Rectal smooth muscle tissue (tissue), 1 donor: ENCODE results near the gene CAMK1D.

ENCODE experiments used
- H3K27ac ChIP-seq: one replicate; pipeline ENCODE4 v1.7.0; 2013; ENCODE audit warnings: low read depth, low read length, inconsistent platforms
- H3K27me3 ChIP-seq: one replicate; pipeline ENCODE4 v1.7.0; 2013; ENCODE audit warnings: low read length; ENCODE audit not compliant: control insufficient read depth, insufficient read depth
- H3K36me3 ChIP-seq: one replicate; pipeline ENCODE4 v1.7.0; 2013; ENCODE audit warnings: low read length; ENCODE audit not compliant: control insufficient read depth, insufficient read depth
- H3K4me1 ChIP-seq: one replicate; pipeline ENCODE4 v1.7.0; 2013; ENCODE audit warnings: low read length; ENCODE audit not compliant: control insufficient read depth, insufficient read depth
- H3K4me3 ChIP-seq: one replicate; pipeline ENCODE4 v1.7.0; 2013; ENCODE audit warnings: low read length
- H3K9ac ChIP-seq: one replicate; pipeline ENCODE4 v1.7.0; 2013; ENCODE audit warnings: low read length

The CAMK1D gene

GRCh38 chr10:12681252-12681651 lies 331.9 kb downstream of the CAMK1D start:
- H3K36me3 ChIP-seq: no peaks in the 10 kb centered on the region
- no peak overlapping the region for H3K9ac ChIP-seq
- H3K27ac ChIP-seq: no peak overlapping the region
- no peaks in the 10 kb centered on the region for H3K4me1 ChIP-seq
- no peak overlapping the region for H3K4me3 ChIP-seq
- no peaks in the 10 kb centered on the region for H3K27me3 ChIP-seq

GRCh38 chr10:12684784-12685183 lies 335.4 kb downstream of the CAMK1D start:
- no peak overlapping the region for H3K27ac ChIP-seq
- no peaks in the 10 kb centered on the region for H3K36me3 ChIP-seq
- peaks cover 1% of the 10 kb centered on the region for H3K4me1 ChIP-seq
- no peaks in the 10 kb centered on the region for H3K27me3 ChIP-seq
- no peak overlapping the region for H3K9ac ChIP-seq
- H3K4me3 ChIP-seq: no peak overlapping the region

GRCh38 chr10:12685261-12686058 lies 336.1 kb downstream of the CAMK1D start:
- H3K27me3 ChIP-seq: no peaks in the 10 kb centered on the region
- no peaks in the 10 kb centered on the region for H3K36me3 ChIP-seq
- no peak overlapping the region for H3K4me3 ChIP-seq
- no peak overlapping the region for H3K27ac ChIP-seq
- H3K4me1 ChIP-seq: peaks cover 8% of the 10 kb centered on the region
- H3K9ac ChIP-seq: no peak overlapping the region

- Histone ChIP-seq H3K36me3 (no peaks in the 10 kb centered on the region), H3K27me3 (no peaks in the 10 kb centered on the region), H3K4me3 (no peak overlapping the region), H3K27ac (no peak overlapping the region), H3K9ac (no peak overlapping the region), H3K4me1 (peaks cover 9% of the 10 kb centered on the region)
Measured at GRCh38 chr10:12687996-12688395, 338.6 kb downstream of the CAMK1D start.

GRCh38 chr10:12689893-12690292 lies 340.5 kb downstream of the CAMK1D start:
- peaks cover 9% of the 10 kb centered on the region for H3K4me1 ChIP-seq
- no peaks in the 10 kb centered on the region for H3K27me3 ChIP-seq
- H3K27ac ChIP-seq: peak overlapping the region; percentile 81
- no peak overlapping the region for H3K9ac ChIP-seq
- no peak overlapping the region for H3K4me3 ChIP-seq
- no peaks in the 10 kb centered on the region for H3K36me3 ChIP-seq

- Histone ChIP-seq H3K27me3 (no peaks in the 10 kb centered on the region), H3K36me3 (no peaks in the 10 kb centered on the region), H3K4me3 (no peak overlapping the region), H3K9ac (no peak overlapping the region), H3K4me1 (peaks cover 9% of the 10 kb centered on the region), H3K27ac (peak overlapping the region; percentile 81)
Measured at GRCh38 chr10:12690525-12691126, 341.3 kb downstream of the CAMK1D start.

- no peak overlapping the region for H3K4me3 ChIP-seq
- no peaks in the 10 kb centered on the region for H3K36me3 ChIP-seq
- H3K27me3 ChIP-seq: no peaks in the 10 kb centered on the region
- H3K27ac ChIP-seq: no peak overlapping the region
- peaks cover 9% of the 10 kb centered on the region for H3K4me1 ChIP-seq
- H3K9ac ChIP-seq: no peak overlapping the region
Measured at GRCh38 chr10:12691596-12691995, 342.2 kb downstream of the CAMK1D start.

- Histone ChIP-seq H3K27ac (no peak overlapping the region), H3K36me3 (no peaks in the 10 kb centered on the region), H3K9ac (no peak overlapping the region), H3K4me3 (no peak overlapping the region), H3K27me3 (no peaks in the 10 kb centered on the region), H3K4me1 (peaks cover 18% of the 10 kb centered on the region)
Measured at GRCh38 chr10:12697764-12698163, 348.4 kb downstream of the CAMK1D start.

GRCh38 chr10:12699258-12699700 lies 349.9 kb downstream of the CAMK1D start:
- Histone ChIP-seq H3K9ac (no peak overlapping the region), H3K4me1 (peaks cover 22% of the 10 kb centered on the region), H3K27me3 (no peaks in the 10 kb centered on the region), H3K36me3 (no peaks in the 10 kb centered on the region), H3K4me3 (no peak overlapping the region), H3K27ac (peak overlapping the region; percentile 67)

GRCh38 chr10:12699781-12700556 lies 350.6 kb downstream of the CAMK1D start:
- H3K27me3 ChIP-seq: no peaks in the 10 kb centered on the region
- H3K9ac ChIP-seq: no peak overlapping the region
- H3K36me3 ChIP-seq: no peaks in the 10 kb centered on the region
- H3K27ac ChIP-seq: peak overlapping the region; percentile 67
- H3K4me3 ChIP-seq: no peak overlapping the region
- H3K4me1 ChIP-seq: peaks cover 22% of the 10 kb centered on the region

GRCh38 chr10:12700557-12700874 lies 351.2 kb downstream of the CAMK1D start:
- Histone ChIP-seq H3K4me3 (no peak overlapping the region), H3K27me3 (no peaks in the 10 kb centered on the region), H3K27ac (peak overlapping the region; percentile 67), H3K9ac (no peak overlapping the region), H3K4me1 (peaks cover 25% of the 10 kb centered on the region), H3K36me3 (no peaks in the 10 kb centered on the region)

GRCh38 chr10:12701696-12702095 lies 352.3 kb downstream of the CAMK1D start:
- no peak overlapping the region for H3K9ac ChIP-seq
- H3K27ac ChIP-seq: peak overlapping the region; percentile 4
- no peaks in the 10 kb centered on the region for H3K27me3 ChIP-seq
- H3K4me3 ChIP-seq: no peak overlapping the region
- H3K36me3 ChIP-seq: no peaks in the 10 kb centered on the region
- peaks cover 34% of the 10 kb centered on the region for H3K4me1 ChIP-seq
